ENCODE data around the gene ABCC1.

- TF ChIP-seq POLR2AphosphoS5 (IDR thresholded peaks at IDR 0.05) (no peak), POLR2A (IDR thresholded peaks at IDR 0.05) (no peak), CTCF (IDR thresholded peaks at IDR 0.05) (no peak)
These were observed 24.4 kb upstream of the ABCC1 start for GRCh38 chr16:15924996-15925395.
